GM12892 (cell line): ENCODE data around the gene DUSP19.

ENCODE experiments used
- POLR2A ChIP-seq: IDR thresholded peaks from 2 replicates; pipeline ENCODE4 v1.6.1; 2011; ENCODE audit warnings: low read depth, low read length, control low read depth
- POLR2AphosphoS5 ChIP-seq: IDR thresholded peaks from 2 replicates; pipeline ENCODE4 v1.6.1; 2011; ENCODE audit warnings: low read depth, low read length, control low read depth
- TAF1 ChIP-seq: IDR thresholded peaks from 2 replicates; pipeline ENCODE4 v1.6.1; 2011; ENCODE audit warnings: low read depth, mild to moderate bottlenecking, control low read depth, low read length, borderline replicate concordance

DNA sequence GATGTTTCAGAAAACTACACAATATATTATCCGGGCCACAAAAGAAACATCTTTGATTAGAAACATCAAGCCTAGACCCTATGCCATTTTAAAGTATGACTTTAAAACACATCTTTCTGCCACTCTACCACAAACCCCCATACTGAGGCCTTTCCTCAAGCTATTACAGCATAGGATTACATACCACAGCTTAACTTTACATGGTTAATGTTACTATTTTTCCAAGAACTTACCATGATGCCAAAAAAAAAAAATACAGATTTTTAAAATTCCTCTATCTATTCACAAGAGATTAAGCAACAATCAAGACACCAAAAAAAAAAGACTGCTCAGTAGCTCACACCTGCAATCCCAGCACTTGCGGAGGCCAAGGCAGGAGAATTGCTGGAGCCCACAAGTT, 49.3 kb upstream of the DUSP19 start:
- no peak for TF ChIP-seq POLR2AphosphoS5
- TF ChIP-seq POLR2A = no peak
- TF ChIP-seq TAF1 = no peak
